ENCODE data around the gene TFAM. TPM values are rescaled to one million over a fixed set of nuclear protein-coding genes. Genes with fewer than 3 reads are reported as not detected.
A peak's percentile ranks its signal among the peaks of the same experiment; 100 is the strongest.

Gene TFAM
- 40.1 and 42.5 TPM in 2 replicates for total RNA-seq (2014; rRNA removed; shearing (Covaris generic))

GRCh38 chr10:58384999-58385783, at the start of gene TFAM:
Gene TFAM (plus strand): TSS chr10:58385410. CDS start chr10:58385548, 138 bp downstream.
- DNase-seq (ENCODE audit: low spot score) = peak; percentile 76

GRCh38 chr10:58336242-58336641, 49.0 kb upstream of the TFAM start:
- DNase-seq (ENCODE audit: low spot score) = no peak

- no peak for DNase-seq (ENCODE audit: low spot score)
These were observed 43.8 kb upstream of the TFAM start for GRCh38 chr10:58341422-58341821.

DNA sequence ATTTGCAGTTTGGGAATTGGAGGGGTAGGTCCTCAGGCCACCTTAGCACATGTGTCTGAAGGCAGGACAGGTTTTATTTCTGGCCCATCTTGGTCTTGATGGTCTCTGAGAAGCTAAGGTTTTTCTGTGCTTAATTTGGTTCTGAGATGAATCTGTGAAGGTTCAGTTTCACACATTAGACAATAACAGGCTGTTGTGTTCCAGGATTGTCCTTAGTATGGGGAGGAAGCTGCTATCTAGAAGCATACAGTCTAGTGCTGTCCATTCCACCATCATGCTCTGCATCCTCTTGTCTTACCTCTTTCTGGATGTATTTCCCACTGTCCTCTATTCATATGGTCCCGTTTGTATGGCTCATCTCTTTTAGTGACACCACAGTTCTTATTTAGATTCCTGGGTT, 43.3 kb upstream of the TFAM start:
- no peak for DNase-seq (ENCODE audit: low spot score)

GRCh38 chr10:58347967-58348366, 37.2 kb upstream of the TFAM start:
- DNase-seq (ENCODE audit: low spot score) = no peak

DNA sequence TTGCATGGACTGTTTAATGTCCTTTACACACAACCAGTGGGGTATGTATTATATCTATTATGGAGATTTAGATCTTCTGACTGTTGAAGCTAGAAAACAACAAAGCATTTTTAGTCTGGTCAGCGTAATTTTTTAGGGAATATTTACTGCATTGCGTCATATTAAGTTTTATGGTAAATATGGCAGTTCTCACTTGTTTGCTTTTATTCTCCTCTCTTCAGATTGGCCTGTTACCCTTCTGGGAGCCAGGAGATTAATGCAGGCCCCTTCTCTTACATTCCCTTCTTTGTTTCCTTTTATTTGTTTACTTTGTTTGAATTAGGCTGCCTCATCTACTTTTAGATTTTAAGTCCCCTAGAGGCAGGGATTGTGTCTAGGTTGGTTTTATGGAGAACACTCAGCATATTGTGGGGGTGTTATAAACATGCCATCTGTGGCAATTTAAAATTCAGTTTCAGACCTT, 36.6 kb upstream of the TFAM start:
- DNase-seq (ENCODE audit: low spot score) = no peak

GRCh38 chr10:58350023-58350422, 35.2 kb upstream of the TFAM start:
- no peak for DNase-seq (ENCODE audit: low spot score)

- no peak for DNase-seq (ENCODE audit: low spot score)
These were observed 34.4 kb upstream of the TFAM start for GRCh38 chr10:58350619-58351323.

GRCh38 chr10:58351616-58352578, 33.3 kb upstream of the TFAM start:
- no peak for DNase-seq (ENCODE audit: low spot score)

DNA sequence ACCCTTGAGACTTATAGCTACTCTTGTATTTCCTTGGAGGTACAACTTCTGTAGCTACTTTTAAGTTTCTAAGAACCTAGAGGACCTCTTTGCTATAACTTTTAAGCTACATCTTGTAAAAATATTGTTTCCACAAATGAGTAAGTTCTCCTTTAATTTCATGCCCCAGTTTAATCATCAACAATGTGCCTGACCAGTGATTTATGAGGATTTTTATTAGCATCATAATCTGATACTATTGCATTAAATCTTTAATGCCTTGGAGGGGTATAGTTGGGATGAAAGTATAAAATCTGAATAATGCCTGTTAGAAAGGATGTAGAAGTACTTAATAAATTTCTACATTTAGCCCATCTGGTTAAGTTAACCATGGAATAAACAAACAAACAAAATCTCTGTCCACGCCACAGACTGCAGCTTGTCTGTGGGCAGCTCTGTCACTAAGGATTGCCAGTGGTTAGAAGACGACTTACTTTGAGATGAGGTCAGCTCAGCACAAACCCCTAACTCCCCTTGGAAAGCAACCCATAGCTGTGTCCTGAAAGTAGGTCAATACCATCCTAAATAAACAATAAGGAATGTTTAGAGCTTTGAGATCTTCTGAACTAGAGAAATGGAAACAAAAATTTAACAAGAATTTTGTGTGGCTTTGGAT, 32.1 kb upstream of the TFAM start:
- DNase-seq (ENCODE audit: low spot score) = peak; percentile 31

- DNase-seq (ENCODE audit: low spot score) = no peak
These were observed 28.5 kb upstream of the TFAM start for GRCh38 chr10:58356756-58357155.

DNA sequence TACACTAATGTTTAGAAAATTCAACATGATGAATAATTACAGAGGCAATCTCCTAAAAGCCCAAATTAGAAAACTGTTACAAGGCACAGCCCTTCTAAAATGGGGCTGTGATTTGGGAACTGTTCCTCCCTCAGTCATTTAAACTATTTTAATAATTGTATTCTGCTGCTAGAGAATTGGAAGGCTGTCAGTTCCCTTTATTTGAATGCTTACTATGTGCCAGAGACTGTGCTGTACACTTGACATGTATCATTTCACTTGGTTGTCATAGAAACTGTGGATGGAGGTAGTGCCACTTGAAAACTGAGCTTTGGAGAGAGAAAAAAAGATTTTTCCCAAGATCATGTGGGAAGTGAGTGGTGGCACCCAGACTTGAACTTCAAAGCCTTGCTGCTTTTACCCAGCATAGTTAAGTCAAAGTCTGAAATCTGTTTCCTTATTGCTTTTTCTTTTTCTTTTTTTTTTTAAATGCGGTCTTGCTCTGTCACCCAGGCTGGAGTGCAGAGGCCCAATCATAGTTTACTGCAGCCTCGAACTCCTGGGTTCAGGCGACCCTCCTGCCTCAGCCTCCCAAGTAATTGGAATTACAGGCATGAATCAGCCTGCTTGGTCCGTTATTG, 26.8 kb upstream of the TFAM start:
- DNase-seq (ENCODE audit: low spot score) = no peak

GRCh38 chr10:58358947-58359346, 26.3 kb upstream of the TFAM start:
- no peak for DNase-seq (ENCODE audit: low spot score)

- no peak for DNase-seq (ENCODE audit: low spot score)
These were observed 25.7 kb upstream of the TFAM start for GRCh38 chr10:58359541-58359940.

GRCh38 chr10:58360412-58361004, 24.7 kb upstream of the TFAM start:
- DNase-seq (ENCODE audit: low spot score) = no peak

DNA sequence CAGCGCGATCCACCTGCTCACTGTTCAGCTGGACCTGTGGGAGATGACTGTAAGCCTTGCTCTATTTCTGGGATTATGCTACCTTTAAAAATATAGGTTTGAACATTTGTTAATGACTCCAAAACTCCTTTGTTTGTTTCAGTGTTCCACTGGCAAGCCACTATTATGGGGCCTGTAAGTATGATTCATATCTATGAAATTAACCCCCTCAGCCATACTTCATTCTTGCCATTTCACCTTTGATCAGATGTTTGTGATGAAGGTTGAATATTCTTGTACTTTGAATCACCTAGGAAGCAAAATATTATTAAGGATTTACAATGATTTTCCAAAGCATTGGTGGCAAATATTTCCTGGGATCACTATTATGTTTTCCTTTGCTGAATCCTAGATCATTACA, 23.9 kb upstream of the TFAM start:
- no peak for DNase-seq (ENCODE audit: low spot score)

DNA sequence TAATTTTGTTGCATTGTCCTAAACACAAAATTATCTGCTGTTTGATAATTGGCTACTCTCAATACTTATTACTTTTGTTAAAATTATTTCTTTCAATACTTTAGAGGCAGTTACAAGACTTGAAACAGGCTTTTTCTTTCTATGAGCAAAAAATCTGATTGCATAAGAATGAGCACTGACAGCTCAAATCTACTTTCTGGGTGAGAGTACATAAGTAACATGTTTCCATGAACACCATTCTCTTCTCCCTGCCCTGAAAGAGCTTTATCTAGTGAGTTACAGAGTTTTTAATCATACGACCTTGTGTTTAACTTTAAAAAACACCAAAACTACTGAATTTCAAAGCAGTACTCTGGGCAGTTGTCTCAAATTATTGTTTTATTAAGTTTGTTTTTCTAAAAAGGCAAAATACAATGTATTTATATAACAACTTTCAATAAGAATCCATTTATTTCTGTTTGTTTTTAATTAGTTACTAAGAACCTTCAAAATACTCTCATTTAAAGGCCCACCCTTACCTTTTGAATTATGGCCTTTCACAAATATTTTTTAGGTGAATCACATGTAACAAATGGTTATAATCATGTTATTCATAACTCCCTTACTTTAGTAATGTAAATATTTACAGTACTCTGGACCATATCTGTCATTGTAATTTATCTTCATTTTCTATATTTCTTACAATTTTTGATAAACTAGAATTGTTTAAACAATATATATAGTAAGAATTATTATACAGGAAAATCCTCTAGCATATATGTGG, 23.0 kb upstream of the TFAM start:
- DNase-seq (ENCODE audit: low spot score) = no peak

DNA sequence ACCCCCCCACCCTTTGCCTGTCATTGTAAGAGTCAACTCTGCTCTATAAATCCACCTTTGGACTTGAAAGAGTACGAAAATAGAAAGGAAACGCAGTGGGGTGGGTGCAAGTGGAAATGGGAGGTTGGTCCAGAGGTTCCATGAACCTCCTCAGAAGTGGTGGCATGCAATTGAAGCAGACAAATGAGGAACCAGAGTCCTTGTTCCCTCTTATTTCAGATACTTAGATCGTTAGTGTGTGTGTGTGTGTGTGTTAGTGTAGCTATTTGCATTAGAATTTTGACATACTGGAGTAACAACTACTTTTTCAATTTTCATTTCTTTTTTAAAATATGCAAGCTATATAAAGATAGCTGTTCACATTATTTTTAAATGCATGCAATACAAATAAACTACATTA, 18.1 kb upstream of the TFAM start:
- DNase-seq (ENCODE audit: low spot score) = no peak

DNA sequence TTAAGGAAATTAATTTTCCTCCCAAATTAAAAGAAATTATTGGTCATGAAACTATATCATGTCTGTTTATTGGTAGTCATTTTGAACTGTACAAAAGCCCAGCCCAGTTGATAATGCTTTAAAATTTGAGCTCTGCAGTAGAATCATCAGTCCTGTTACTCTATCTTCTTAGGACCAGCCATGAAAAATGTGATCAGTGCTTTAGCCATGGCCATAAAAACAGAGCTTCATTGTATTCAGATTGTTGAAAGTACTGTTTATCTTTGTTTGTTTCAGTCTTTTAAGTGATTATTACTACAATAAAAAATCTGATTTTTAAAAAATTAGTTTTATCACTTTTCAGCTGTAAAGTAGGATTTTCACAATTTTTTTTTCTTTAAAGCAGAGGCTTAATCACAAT, 13.7 kb upstream of the TFAM start:
- no peak for DNase-seq (ENCODE audit: low spot score)

All from H4 (cell line).